ENCODE results near the gene ZNF474. TPM values are rescaled to one million over a fixed set of nuclear protein-coding genes. Genes with fewer than 3 reads are reported as not detected.

ZNF474 gene
- total and polyA plus RNA-seq, 2 of the 8 experiments (the other 6 are each of a cell fraction or from before 2014, with no cell fraction given), result not detected

- no peak overlapping the region for H2AK5ac ChIP-seq (ENCODE audit: low read depth, low read length)
- peak overlapping the region; percentile 4 for H2BK15ac ChIP-seq (ENCODE audit: low read length)
- ChIA-PET POLR2A (ENCODE audit: partially characterized antibody) (no interaction called here), CTCF (ENCODE audit: partially characterized antibody) (interaction anchor here (1.0 to 1.4 kb wide), 4 partner anchors 9 to 57 kb away, joined by 3 to 7 read pairs (median 4); no protein-coding TSS in a partner anchor)
- DNase-seq (ENCODE audit: low read depth in 1 of 2, low spot score in 2 of 2) (no peak), FAIRE-seq (no peak)
- H3K27ac ChIP-seq (ENCODE audit: low read depth, low read length), result no peak overlapping the region
- no peak overlapping the region for H2BK12ac ChIP-seq (ENCODE audit: low read depth, low read length)
- no peak overlapping the region for H3K18ac ChIP-seq (ENCODE audit: extremely low read depth, low read length)
- peak overlapping the region; percentile 91 for H2AFZ ChIP-seq (ENCODE audit: low read length)
- peak overlapping the region in 1 of 4 experiments; percentile 34; a peak in 3 of 7 replicates for H3K9ac ChIP-seq (replicated peaks in 1 of 4; ENCODE audit: extremely low read depth in 1 of 4, low read depth in 3 of 4, low read length in 3 of 4)
- no peaks in the 10 kb centered on the region for H3K36me3 ChIP-seq (ENCODE audit: control insufficient read depth in 2 of 4, insufficient read depth in 4 of 4, low read length in 3 of 4)
- H3K27me3 ChIP-seq (replicated peaks in 1 of 4; ENCODE audit: control insufficient read depth in 3 of 4, extremely low read depth in 1 of 4, insufficient read depth in 3 of 4, low read length in 3 of 4), result no peaks in the 10 kb centered on the region
- no peaks in the 10 kb centered on the region for H3K9me3 ChIP-seq (ENCODE audit: insufficient read depth in 2 of 2, low read depth in 1 of 2, low read length in 1 of 2)
- H3K56ac ChIP-seq (replicated peaks; ENCODE audit: insufficient read length, low read depth, low read length), result no peak overlapping the region
- H3K4me1 ChIP-seq (replicated peaks in 1 of 4; ENCODE audit: control insufficient read depth in 3 of 4, insufficient read depth in 4 of 4, low read length in 3 of 4), result peaks cover 2 to 8% (median 5%) of the 10 kb centered on the region in 4 experiments; a peak in 2 of 7 replicates
- H3K23ac ChIP-seq (ENCODE audit: insufficient read length), result no peak overlapping the region
- no peak overlapping the region for H2BK20ac ChIP-seq (ENCODE audit: low read length)
- WGBS, 2 experiments (ENCODE audit: extremely low coverage in 1 of 2, insufficient coverage in 1 of 2, insufficient read length in 1 of 2, insufficient replicate concordance in 2 of 2, low coverage in 1 of 2, low lambda C conversion rate in 2 of 2, missing lambda C conversion rate in 1 of 2), result 71% methylated on average over 6 of the region's 6 CpGs; no CpG with 5 or more reads in 1 of the 2 experiments
- no peak overlapping the region for H4K91ac ChIP-seq (replicated peaks; ENCODE audit: insufficient read length, low read length)
- H3K23me2 ChIP-seq (ENCODE audit: low read depth, low read length), result no peaks in the 10 kb centered on the region
- TF ChIP-seq RFX5 (IDR thresholded peaks at IDR 0.05; ENCODE audit: borderline replicate concordance, low read depth, low read length) (no peak), PHF8 (conservative IDR thresholded peaks at IDR 0.05; ENCODE audit: low read depth, low read length) (no peak), RAD21 (IDR thresholded peaks at IDR 0.05 in 1 of 2, conservative IDR thresholded peaks at IDR 0.05 in 1 of 2; ENCODE audit: low read depth in 2 of 2, low read length in 2 of 2) (no peak), JUN (IDR thresholded peaks at IDR 0.05; ENCODE audit: low read depth, low read length) (no peak), NANOG (IDR thresholded peaks at IDR 0.05; ENCODE audit: insufficient read depth, low read depth, low read length, poor library complexity, severe bottlenecking) (no peak)
- no peak overlapping the region; a peak in 1 of 4 replicates for H3K4me2 ChIP-seq (ENCODE audit: insufficient read depth in 1 of 2, low read depth in 2 of 2, low read length in 2 of 2)
- no peak overlapping the region for H3K14ac ChIP-seq (ENCODE audit: insufficient read length)
- H4K20me1 ChIP-seq (replicated peaks in 1 of 2; ENCODE audit: control insufficient read depth in 1 of 2, insufficient read depth in 2 of 2, low read length in 2 of 2), result no peaks in the 10 kb centered on the region
- no peaks in the 10 kb centered on the region for H3K79me1 ChIP-seq (ENCODE audit: low read depth, low read length)
- H2BK5ac ChIP-seq (ENCODE audit: low read depth, low read length), result 0 out of 2 replicates have a peak overlapping the region, but pooled peaks have one; percentile 4
- no peak overlapping the region for H4K8ac ChIP-seq (ENCODE audit: extremely low read depth, insufficient read depth, low read length)
- no peaks in the 10 kb centered on the region for H3K79me2 ChIP-seq (ENCODE audit: control insufficient read depth in 1 of 2, insufficient read depth in 2 of 2, low read length in 2 of 2)
- no peak overlapping the region for H2BK120ac ChIP-seq (replicated peaks; ENCODE audit: low read depth, low read length)
- no peak overlapping the region for H4K5ac ChIP-seq (ENCODE audit: insufficient read length, low read depth, low read length)
- no peak overlapping the region for H3K4ac ChIP-seq (replicated peaks; ENCODE audit: insufficient read length, low read depth, low read length)
- no peak overlapping the region for H3K4me3 ChIP-seq (ENCODE audit: extremely low read depth in 1 of 4, insufficient read depth in 2 of 4, low read depth in 3 of 4, low read length in 4 of 4)
These were observed 30.1 kb upstream of the ZNF474 start for GRCh38 chr5:122099060-122099790.

Data from H1 (cell line).